VCaP (cell line): ENCODE results near the gene DTNB.
"Not testable (repeated sequence)": the region's sequence is repeated elsewhere in the genome, so short reads cannot be mapped to it uniquely, and the experiment has no call there.

Experiments
- H3K27ac ChIP-seq: fragments of 450-650 bp; 2 replicates; pipeline ENCODE4 v1.5.1; 2017
- CTCF ChIP-seq: fragments of 450-650 bp; conservative IDR thresholded peaks from 2 replicates; pipeline ENCODE4 v1.5.1; 2017; ENCODE audit warnings: mild to moderate bottlenecking, moderate library complexity

The DTNB gene

GRCh38 chr2:25614711-25615110, 58.7 kb downstream of the DTNB start:
- no peak for TF ChIP-seq CTCF
- no peak overlapping the region for H3K27ac ChIP-seq

- H3K27ac ChIP-seq, result no peak overlapping the region
- no peak for TF ChIP-seq CTCF
These were observed 64.7 kb downstream of the DTNB start for GRCh38 chr2:25608718-25609117.

GRCh38 chr2:25606892-25607291, 66.5 kb downstream of the DTNB start:
- TF ChIP-seq CTCF, result peak; percentile 81
- peak overlapping the region; percentile 37 for H3K27ac ChIP-seq

- TF ChIP-seq CTCF, result no peak
- H3K27ac ChIP-seq, result no peak overlapping the region
These were observed 71.0 kb downstream of the DTNB start for GRCh38 chr2:25602333-25602723.

- not testable (repeated sequence) for H3K27ac ChIP-seq
These were observed 71.6 kb downstream of the DTNB start for GRCh38 chr2:25601711-25602332.

- H3K27ac ChIP-seq, result no peak overlapping the region
- no peak for TF ChIP-seq CTCF
These were observed 74.5 kb downstream of the DTNB start for GRCh38 chr2:25598911-25599310.

GRCh38 chr2:25598332-25598731, 75.0 kb downstream of the DTNB start:
- H3K27ac ChIP-seq, result no peak overlapping the region
- no peak for TF ChIP-seq CTCF

- no peak for TF ChIP-seq CTCF
These were observed 75.5 kb downstream of the DTNB start for GRCh38 chr2:25597881-25598280.

More at GRCh38 chr2:25597881-25598280, 75.5 kb downstream of the DTNB start:
- no peak overlapping the region for H3K27ac ChIP-seq
